K562 (cell line): ENCODE results near the gene ZC3H11A. TPM values are rescaled to one million over a fixed set of nuclear protein-coding genes. Genes with fewer than 3 reads are reported as not detected.

ENCODE experiments used
- CUX1 ChIP-seq: fragments of 200-800 bp; sonication (Bioruptor generic); IDR thresholded peaks from 2 replicates; pipeline ENCODE4 v1.6.1; 2016; ENCODE audit warnings: missing genetic modification characterization, missing compliant biosample characterization
- DMBX1 ChIP-seq: fragments of 250-450 bp; sonication (Bioruptor Pico); IDR thresholded peaks from 2 replicates; pipeline ENCODE4 v1.8.0; 2022; ENCODE audit warnings: inconsistent platforms, mild to moderate bottlenecking, moderate library complexity, borderline replicate concordance
- GABPB1 ChIP-seq: sonication (generic); formaldehyde crosslinking; IDR thresholded peaks from 2 replicates; pipeline ENCODE4 v1.8.0; 2022; ENCODE audit warnings: mild to moderate bottlenecking, missing genetic modification reagents
- HNRNPUL1 ChIP-seq: fragments of 200-400 bp; formaldehyde crosslinking; IDR thresholded peaks from 2 replicates; pipeline ENCODE4 v1.6.1; 2017; ENCODE audit warnings: low read length
- ID3 ChIP-seq, 2 experiments: fragments of 250-450 bp in 1 of 2; fragments of 450-650 bp in 1 of 2; sonication (Bioruptor Pico) in 1 of 2; IDR thresholded peaks; 2 replicates each; pipeline versions ENCODE4 v1.6.1 to v1.8.0; 2016 to 2021; ENCODE audit warnings: mild to moderate bottlenecking in 2 of 2, moderate library complexity in 2 of 2, missing compliant biosample characterization in 1 of 2, missing genetic modification characterization in 1 of 2
- IFI16 ChIP-seq: fragments of 250-450 bp; sonication (Bioruptor Pico); IDR thresholded peaks from 2 replicates; pipeline ENCODE4 v2.1.2; 2022; ENCODE audit warnings: mild to moderate bottlenecking, inconsistent platforms
- MLLT1 ChIP-seq, 2 experiments: fragments of 450-650 bp; IDR thresholded peaks; 2 replicates each; pipeline ENCODE4 v1.6.1; 2016
- MYC ChIP-seq, 2 experiments: fragments of 250-450 bp in 1 of 2; sonication (Bioruptor Pico) in 1 of 2; IDR thresholded peaks; 2 replicates each; pipeline versions ENCODE4 v1.5.1 to v1.6.1; 2012 to 2021; ENCODE audit warnings: low read depth in 2 of 2, borderline replicate concordance in 1 of 2, improper control_type of control experiment in 1 of 2, low read length in 1 of 2, mild to moderate bottlenecking in 1 of 2, moderate library complexity in 1 of 2
- NCOA2 ChIP-seq, 2 experiments: fragments of 450-650 bp; IDR thresholded peaks; 2 replicates each; pipeline ENCODE4 v1.6.1; 2018; ENCODE audit warnings: mild to moderate bottlenecking in 2 of 2, moderate library complexity in 1 of 2; ENCODE audit not compliant: partially characterized antibody in 2 of 2
- NR4A1 ChIP-seq, 2 experiments: fragments of 250-450 bp in 1 of 2; fragments of 450-650 bp in 1 of 2; sonication (Bioruptor Pico) in 1 of 2; IDR thresholded peaks; 2 replicates each; pipeline versions ENCODE4 v1.4.0 to v1.6.1; 2016 to 2020; ENCODE audit warnings: mild to moderate bottlenecking in 2 of 2, missing compliant biosample characterization in 1 of 2, missing genetic modification characterization in 1 of 2, moderate library complexity in 1 of 2
- RBM34 ChIP-seq: fragments of 200-400 bp; formaldehyde crosslinking; IDR thresholded peaks from 2 replicates; pipeline ENCODE4 v1.6.1; 2018; ENCODE audit warnings: low read length, borderline replicate concordance; ENCODE audit not compliant: insufficient read depth
- SPI1 ChIP-seq: IDR thresholded peaks from 2 replicates; pipeline ENCODE4 v1.6.1; 2011; ENCODE audit warnings: low read depth, low read length, control low read depth, borderline replicate concordance
- TAF7 ChIP-seq: fragments of 450-650 bp; IDR thresholded peaks from 2 replicates; pipeline ENCODE4 v1.6.1; 2016; ENCODE audit warnings: missing genetic modification characterization, missing compliant biosample characterization
- WHSC1 ChIP-seq: IDR thresholded peaks from one replicate; pipeline ENCODE4 v1.6.1; 2012; ENCODE audit warnings: low read length, control low read depth, inconsistent platforms
- ZNF146 ChIP-seq: IDR thresholded peaks from one replicate; pipeline ENCODE4 v1.6.1; 2018; ENCODE audit warnings: missing compliant biosample characterization; ENCODE audit not compliant: unreplicated experiment
- polyA plus RNA-seq, 8 experiments: library from polyadenylated mRNA; depleted of rRNA in 4 of 8; stranded (reverse) in 5 of 8; unstranded in 3 of 8; fragments of >200 nt; fragmentation: Nextera tagmentation in 2 of 8; fragmentation: Illumina TruSeq in 1 of 8; extraction: Ambion mirVana in 2 of 8; extraction: Trizol in 1 of 8; gene quantifications; 2 replicates each; pipeline versions ENCODE4 v1.2.1 to v1.2.3, GENCODE V29; 2011 to 2014; ENCODE audit warnings: inconsistent platforms in 1 of 8, missing spikeins in 1 of 8
- total RNA-seq, 7 experiments: library from RNA; depleted of rRNA in 6 of 7; stranded (reverse); fragments of >200 nt in 6 of 7; fragmentation: Illumina TruSeq in 2 of 7; extraction: Trizol in 2 of 7; gene quantifications; 2 replicates each; pipeline versions ENCODE4 v1.2.1 to v1.2.3, GENCODE V29; 2011 to 2021; ENCODE audit warnings: low replicate concordance in 1 of 7

Gene ZC3H11A
- total and polyA plus RNA-seq, 9 of the 15 experiments (the other 6 are each of a cell fraction or from before 2014, with no cell fraction given) = 34.2 to 137 (median 102) TPM

GRCh38 chr1:203796236-203796605 lies 798 bp downstream of the ZC3H11A start (continued):
- peak in 1 of 2 experiments; percentile 77; a peak in 1 of 4 replicates for TF ChIP-seq MLLT1 (IDR thresholded peaks at IDR 0.05)
- TF ChIP-seq TAF7 = peak; percentile 24; the same call in 1 of the 2 replicates
- no peak for TF ChIP-seq IFI16 (CRISPR knock-in tag)
- no peak for TF ChIP-seq HNRNPUL1
- TF ChIP-seq RBM34 = no peak
- TF ChIP-seq CUX1 = 0 out of 2 replicates have a peak, but pooled peaks have one; percentile 15
- TF ChIP-seq SPI1 = peak; percentile 69; the same call in 1 of the 2 replicates
- no peak for TF ChIP-seq WHSC1
- no peak for TF ChIP-seq NR4A1 (CRISPR knock-in tag; IDR thresholded peaks at IDR 0.05)
- peak; percentile 21; the same call in 1 of the 2 replicates for TF ChIP-seq NR4A1 (tag; IDR thresholded peaks at IDR 0.05)
- 0 out of 2 replicates have a peak, but pooled peaks have one; percentile 26 for TF ChIP-seq ID3 (CRISPR knock-in tag; IDR thresholded peaks at IDR 0.05)
- TF ChIP-seq ID3 (tag; IDR thresholded peaks at IDR 0.05) = peak; percentile 75; the same call in 1 of the 2 replicates
- no peak for TF ChIP-seq NCOA2 (IDR thresholded peaks at IDR 0.05; ENCODE audit: partially characterized antibody in 2 of 2)
- TF ChIP-seq DMBX1 = 0 out of 2 replicates have a peak, but pooled peaks have one; percentile 13
- no peak for TF ChIP-seq MYC (IDR thresholded peaks at IDR 0.05; ENCODE audit: low read depth, low read length)
- 0 out of 2 replicates have a peak, but pooled peaks have one; percentile 45 for TF ChIP-seq MYC (CRISPR knock-in tag; IDR thresholded peaks at IDR 0.05; ENCODE audit: borderline replicate concordance, low read depth)
- TF ChIP-seq ZNF146 (CRISPR knock-in tag) = no peak
- peak; percentile 79; the same call in 1 of the 2 replicates for TF ChIP-seq GABPB1
